Hematopoietic multipotent progenitor cell (in vitro differentiated cells): Measurements from ENCODE around the gene MSI2. TPM values are rescaled to one million over a fixed set of nuclear protein-coding genes. Genes with fewer than 3 reads are reported as not detected.

Experiments used
- DNase-seq, 3 donors: peaks; one replicate each; pipeline ENCODE4 v3.0.0-alpha.2; 2011 to 2015; ENCODE audit warnings: low read depth in 2 of 3, low spot score in 2 of 3
- total RNA-seq: library from RNA; depleted of rRNA; stranded (reverse); fragments of >200 nt; gene quantifications from one replicate; pipeline ENCODE4 v1.2.3, GENCODE V29; 2012

MSI2 gene
- total RNA-seq, 1 donor = 241 TPM

GRCh38 chr17:57338257-57338914, 82.1 kb downstream of the MSI2 start:
- peak in 2 of 3 donors; percentile 86 to 88 for DNase-seq

GRCh38 chr17:57340160-57340981, 84.0 kb downstream of the MSI2 start:
- no peak for DNase-seq

- DNase-seq = no peak
Observed at GRCh38 chr17:57341611-57342540, 85.6 kb downstream of the MSI2 start.

GRCh38 chr17:57342963-57343589, 86.8 kb downstream of the MSI2 start:
- no peak for DNase-seq

- no peak for DNase-seq
Observed at GRCh38 chr17:57343717-57344116, 87.4 kb downstream of the MSI2 start.

GRCh38 chr17:57344261-57344660, 87.9 kb downstream of the MSI2 start:
- DNase-seq = no peak

- DNase-seq = no peak
Observed at GRCh38 chr17:57349541-57350247, 93.4 kb downstream of the MSI2 start.

- DNase-seq = no peak
Observed at GRCh38 chr17:57350266-57350665, 93.9 kb downstream of the MSI2 start.

- no peak for DNase-seq
Observed at GRCh38 chr17:57352665-57353175, 96.4 kb downstream of the MSI2 start.

- peak in 1 of 3 donors; percentile 33 for DNase-seq
Observed at GRCh38 chr17:57354673-57355072, 98.3 kb downstream of the MSI2 start.

GRCh38 chr17:57355090-57355859, 99.0 kb downstream of the MSI2 start:
- DNase-seq = peak in 1 of 3 donors; percentile 60

- DNase-seq = peak in 1 of 3 donors; percentile 49
Observed at GRCh38 chr17:57356153-57356718, 99.9 kb downstream of the MSI2 start.

- DNase-seq = peak in 1 of 3 donors; percentile 55
Observed at GRCh38 chr17:57356719-57357391, 100.5 kb downstream of the MSI2 start.

GRCh38 chr17:57357392-57357784, 101.1 kb downstream of the MSI2 start:
- DNase-seq = no peak

GRCh38 chr17:57357830-57358430, 101.6 kb downstream of the MSI2 start:
- peak in 1 of 3 donors; percentile 46 for DNase-seq

- no peak for DNase-seq
Observed at GRCh38 chr17:57360266-57360665, 103.9 kb downstream of the MSI2 start.

- DNase-seq = no peak
Observed at GRCh38 chr17:57362797-57363556, 106.7 kb downstream of the MSI2 start.
